SK-N-SH (cell line): Measurements from ENCODE around the gene GALK1.

ENCODE experiments used
- EP300 ChIP-seq, 2 experiments: IDR thresholded peaks; 2 replicates each; pipeline versions ENCODE4 v1.4.0 to v1.6.1; 2012; ENCODE audit warnings: borderline replicate concordance in 1 of 2, low read depth in 1 of 2, low read length in 1 of 2
- FOXJ3 ChIP-seq: sonication (generic); formaldehyde crosslinking; IDR thresholded peaks from 2 replicates; pipeline ENCODE4 v1.5.1; 2020; ENCODE audit warnings: mild to moderate bottlenecking, missing genetic modification reagents
- GABPA ChIP-seq: IDR thresholded peaks from 2 replicates; pipeline ENCODE4 v1.4.0; 2012; ENCODE audit warnings: low read depth, mild to moderate bottlenecking
- POLR2AphosphoS5 ChIP-seq: IDR thresholded peaks from 2 replicates; pipeline ENCODE4 v1.6.1; 2012; ENCODE audit warnings: low read depth, low read length
- RAD21 ChIP-seq: IDR thresholded peaks from 2 replicates; pipeline ENCODE4 v1.6.1; 2012; ENCODE audit warnings: mild to moderate bottlenecking, low read length
- RFX5 ChIP-seq: IDR thresholded peaks from 2 replicates; pipeline ENCODE4 v1.6.1; 2012; ENCODE audit warnings: mild to moderate bottlenecking, improper control_type of control experiment, low read length
- SIN3A ChIP-seq: IDR thresholded peaks from 2 replicates; pipeline ENCODE4 v1.6.1; 2012; ENCODE audit warnings: low read depth, mild to moderate bottlenecking, low read length, moderate library complexity, borderline replicate concordance
- TF ChIP-seq, protein P1 (sequence below): IDR thresholded peaks from 2 replicates; pipeline ENCODE4 v1.4.0; 2012; ENCODE audit warnings: low read depth
- TF ChIP-seq, protein P2 (sequence below): fragments of 200-600 bp; sonication (generic); IDR thresholded peaks from 2 replicates; pipeline ENCODE4 v1.6.1; 2017; ENCODE audit warnings: antibody characterized with exemption, mild to moderate bottlenecking, moderate library complexity
- TF ChIP-seq, protein P3 (sequence below): fragments of 150-350 bp; IDR thresholded peaks from 2 replicates; pipeline ENCODE4 v1.6.1; 2017; ENCODE audit warnings: antibody characterized with exemption, low read length, low read depth, borderline replicate concordance
- TF ChIP-seq, protein P4 (sequence below): IDR thresholded peaks from 2 replicates; pipeline ENCODE4 v1.6.1; 2012; ENCODE audit warnings: mild to moderate bottlenecking, low read depth, low read length, moderate library complexity

DNA sequence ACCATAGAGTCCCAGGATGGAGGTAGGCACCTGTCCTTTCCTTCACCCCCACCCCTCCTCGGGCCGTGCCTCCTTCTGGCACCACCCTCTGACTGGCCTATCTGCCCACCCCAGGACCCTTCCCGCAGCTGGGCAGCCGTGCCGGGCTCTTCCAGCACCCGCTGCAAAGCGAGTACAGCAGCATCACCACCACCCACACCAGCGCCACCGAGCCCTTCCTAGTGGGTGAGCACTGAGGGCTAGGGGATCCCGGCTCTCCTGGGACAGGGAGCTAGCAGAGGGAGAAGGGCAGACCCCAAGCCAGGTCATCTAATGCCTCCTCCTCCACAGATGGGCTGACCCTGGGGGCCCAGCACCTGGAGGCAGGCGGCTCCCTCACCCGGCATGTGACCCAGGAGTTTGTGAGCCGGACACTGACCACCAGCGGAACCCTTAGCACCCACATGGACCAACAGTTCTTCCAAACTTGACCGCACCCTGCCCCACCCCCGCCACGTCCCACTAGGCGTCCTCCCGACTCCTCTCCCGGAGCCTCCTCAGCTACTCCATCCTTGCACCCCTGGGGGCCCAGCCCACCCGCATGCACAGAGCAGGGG, 7.8 kb downstream of the GALK1 start:
- TF ChIP-seq, protein P1, sequence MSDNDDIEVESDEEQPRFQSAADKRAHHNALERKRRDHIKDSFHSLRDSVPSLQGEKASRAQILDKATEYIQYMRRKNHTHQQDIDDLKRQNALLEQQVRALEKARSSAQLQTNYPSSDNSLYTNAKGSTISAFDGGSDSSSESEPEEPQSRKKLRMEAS = no peak
- TF ChIP-seq, protein P2, sequence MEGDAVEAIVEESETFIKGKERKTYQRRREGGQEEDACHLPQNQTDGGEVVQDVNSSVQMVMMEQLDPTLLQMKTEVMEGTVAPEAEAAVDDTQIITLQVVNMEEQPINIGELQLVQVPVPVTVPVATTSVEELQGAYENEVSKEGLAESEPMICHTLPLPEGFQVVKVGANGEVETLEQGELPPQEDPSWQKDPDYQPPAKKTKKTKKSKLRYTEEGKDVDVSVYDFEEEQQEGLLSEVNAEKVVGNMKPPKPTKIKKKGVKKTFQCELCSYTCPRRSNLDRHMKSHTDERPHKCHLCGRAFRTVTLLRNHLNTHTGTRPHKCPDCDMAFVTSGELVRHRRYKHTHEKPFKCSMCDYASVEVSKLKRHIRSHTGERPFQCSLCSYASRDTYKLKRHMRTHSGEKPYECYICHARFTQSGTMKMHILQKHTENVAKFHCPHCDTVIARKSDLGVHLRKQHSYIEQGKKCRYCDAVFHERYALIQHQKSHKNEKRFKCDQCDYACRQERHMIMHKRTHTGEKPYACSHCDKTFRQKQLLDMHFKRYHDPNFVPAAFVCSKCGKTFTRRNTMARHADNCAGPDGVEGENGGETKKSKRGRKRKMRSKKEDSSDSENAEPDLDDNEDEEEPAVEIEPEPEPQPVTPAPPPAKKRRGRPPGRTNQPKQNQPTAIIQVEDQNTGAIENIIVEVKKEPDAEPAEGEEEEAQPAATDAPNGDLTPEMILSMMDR = no peak
- TF ChIP-seq, protein P3, sequence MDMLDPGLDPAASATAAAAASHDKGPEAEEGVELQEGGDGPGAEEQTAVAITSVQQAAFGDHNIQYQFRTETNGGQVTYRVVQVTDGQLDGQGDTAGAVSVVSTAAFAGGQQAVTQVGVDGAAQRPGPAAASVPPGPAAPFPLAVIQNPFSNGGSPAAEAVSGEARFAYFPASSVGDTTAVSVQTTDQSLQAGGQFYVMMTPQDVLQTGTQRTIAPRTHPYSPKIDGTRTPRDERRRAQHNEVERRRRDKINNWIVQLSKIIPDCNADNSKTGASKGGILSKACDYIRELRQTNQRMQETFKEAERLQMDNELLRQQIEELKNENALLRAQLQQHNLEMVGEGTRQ = no peak
- TF ChIP-seq RFX5 (no peak), GABPA (no peak), SIN3A (no peak), EP300 (IDR thresholded peaks at IDR 0.05; ENCODE audit: borderline replicate concordance in 1 of 2, low read depth in 1 of 2, low read length in 1 of 2) (no peak), FOXJ3 (CRISPR knock-in tag) (no peak), POLR2AphosphoS5 (no peak), RAD21 (no peak)
- TF ChIP-seq, protein P4, sequence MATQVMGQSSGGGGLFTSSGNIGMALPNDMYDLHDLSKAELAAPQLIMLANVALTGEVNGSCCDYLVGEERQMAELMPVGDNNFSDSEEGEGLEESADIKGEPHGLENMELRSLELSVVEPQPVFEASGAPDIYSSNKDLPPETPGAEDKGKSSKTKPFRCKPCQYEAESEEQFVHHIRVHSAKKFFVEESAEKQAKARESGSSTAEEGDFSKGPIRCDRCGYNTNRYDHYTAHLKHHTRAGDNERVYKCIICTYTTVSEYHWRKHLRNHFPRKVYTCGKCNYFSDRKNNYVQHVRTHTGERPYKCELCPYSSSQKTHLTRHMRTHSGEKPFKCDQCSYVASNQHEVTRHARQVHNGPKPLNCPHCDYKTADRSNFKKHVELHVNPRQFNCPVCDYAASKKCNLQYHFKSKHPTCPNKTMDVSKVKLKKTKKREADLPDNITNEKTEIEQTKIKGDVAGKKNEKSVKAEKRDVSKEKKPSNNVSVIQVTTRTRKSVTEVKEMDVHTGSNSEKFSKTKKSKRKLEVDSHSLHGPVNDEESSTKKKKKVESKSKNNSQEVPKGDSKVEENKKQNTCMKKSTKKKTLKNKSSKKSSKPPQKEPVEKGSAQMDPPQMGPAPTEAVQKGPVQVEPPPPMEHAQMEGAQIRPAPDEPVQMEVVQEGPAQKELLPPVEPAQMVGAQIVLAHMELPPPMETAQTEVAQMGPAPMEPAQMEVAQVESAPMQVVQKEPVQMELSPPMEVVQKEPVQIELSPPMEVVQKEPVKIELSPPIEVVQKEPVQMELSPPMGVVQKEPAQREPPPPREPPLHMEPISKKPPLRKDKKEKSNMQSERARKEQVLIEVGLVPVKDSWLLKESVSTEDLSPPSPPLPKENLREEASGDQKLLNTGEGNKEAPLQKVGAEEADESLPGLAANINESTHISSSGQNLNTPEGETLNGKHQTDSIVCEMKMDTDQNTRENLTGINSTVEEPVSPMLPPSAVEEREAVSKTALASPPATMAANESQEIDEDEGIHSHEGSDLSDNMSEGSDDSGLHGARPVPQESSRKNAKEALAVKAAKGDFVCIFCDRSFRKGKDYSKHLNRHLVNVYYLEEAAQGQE = no peak
